ENCODE measurements around the gene ITPR2.

- TF ChIP-seq, protein P1, sequence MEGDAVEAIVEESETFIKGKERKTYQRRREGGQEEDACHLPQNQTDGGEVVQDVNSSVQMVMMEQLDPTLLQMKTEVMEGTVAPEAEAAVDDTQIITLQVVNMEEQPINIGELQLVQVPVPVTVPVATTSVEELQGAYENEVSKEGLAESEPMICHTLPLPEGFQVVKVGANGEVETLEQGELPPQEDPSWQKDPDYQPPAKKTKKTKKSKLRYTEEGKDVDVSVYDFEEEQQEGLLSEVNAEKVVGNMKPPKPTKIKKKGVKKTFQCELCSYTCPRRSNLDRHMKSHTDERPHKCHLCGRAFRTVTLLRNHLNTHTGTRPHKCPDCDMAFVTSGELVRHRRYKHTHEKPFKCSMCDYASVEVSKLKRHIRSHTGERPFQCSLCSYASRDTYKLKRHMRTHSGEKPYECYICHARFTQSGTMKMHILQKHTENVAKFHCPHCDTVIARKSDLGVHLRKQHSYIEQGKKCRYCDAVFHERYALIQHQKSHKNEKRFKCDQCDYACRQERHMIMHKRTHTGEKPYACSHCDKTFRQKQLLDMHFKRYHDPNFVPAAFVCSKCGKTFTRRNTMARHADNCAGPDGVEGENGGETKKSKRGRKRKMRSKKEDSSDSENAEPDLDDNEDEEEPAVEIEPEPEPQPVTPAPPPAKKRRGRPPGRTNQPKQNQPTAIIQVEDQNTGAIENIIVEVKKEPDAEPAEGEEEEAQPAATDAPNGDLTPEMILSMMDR (IDR thresholded peaks at IDR 0.05; ENCODE audit: insufficient read depth, low read length), result no peak
- no peak for TF ChIP-seq POLR2AphosphoS5 (IDR thresholded peaks at IDR 0.05; ENCODE audit: low read depth)
Measured at GRCh38 chr12:26612203-26612602, 220.8 kb downstream of the ITPR2 start.

Measured in HL-60 (cell line).